Measurements from ENCODE around the gene MPST. TPM values are rescaled to one million over a fixed set of nuclear protein-coding genes. Genes with fewer than 3 reads are reported as not detected.

The MPST gene
- polyA plus RNA-seq, 1 donor = 42.7 TPM

DNA sequence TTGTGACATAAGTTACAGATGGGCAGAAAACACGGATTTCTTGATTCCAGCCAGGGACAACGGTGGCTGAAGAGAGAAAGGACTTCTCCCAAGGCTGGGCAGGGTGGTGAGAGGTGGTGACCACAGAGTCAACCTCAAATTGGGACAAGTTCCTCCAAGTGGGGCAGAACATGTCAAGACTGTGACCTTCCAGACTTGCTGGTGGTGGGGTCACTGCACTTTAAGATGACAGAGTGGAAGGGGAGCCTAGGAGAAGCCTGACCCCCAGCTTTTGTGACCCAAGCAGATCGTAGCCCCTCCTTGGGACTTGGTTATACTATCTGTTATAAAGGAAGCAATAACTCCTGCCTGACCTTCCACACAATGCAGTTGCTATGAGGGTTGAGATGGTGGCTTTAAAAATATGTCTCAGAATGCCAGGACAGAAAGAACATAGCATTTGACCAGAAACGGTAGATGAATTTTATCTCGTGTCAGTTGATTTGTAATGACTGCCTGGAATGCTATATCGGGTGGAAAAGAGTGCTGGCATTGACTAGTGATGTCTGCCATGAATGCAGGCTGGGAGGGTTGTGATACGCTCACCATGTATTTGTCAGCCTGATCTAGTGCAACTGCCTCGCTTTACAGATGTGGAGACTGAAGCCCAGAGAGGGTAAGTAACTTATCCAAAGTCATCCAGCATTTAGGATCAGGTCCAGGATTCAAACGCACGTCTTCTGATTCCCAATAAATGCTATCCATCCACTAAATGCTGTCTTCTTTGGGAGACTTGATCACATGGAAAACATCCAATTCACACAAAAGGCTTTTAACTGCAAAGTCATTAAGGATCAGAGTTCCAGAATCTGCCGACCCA, 18.6 kb upstream of the MPST start:
- DNase-seq (ENCODE audit: low read depth) = no peak

DNA sequence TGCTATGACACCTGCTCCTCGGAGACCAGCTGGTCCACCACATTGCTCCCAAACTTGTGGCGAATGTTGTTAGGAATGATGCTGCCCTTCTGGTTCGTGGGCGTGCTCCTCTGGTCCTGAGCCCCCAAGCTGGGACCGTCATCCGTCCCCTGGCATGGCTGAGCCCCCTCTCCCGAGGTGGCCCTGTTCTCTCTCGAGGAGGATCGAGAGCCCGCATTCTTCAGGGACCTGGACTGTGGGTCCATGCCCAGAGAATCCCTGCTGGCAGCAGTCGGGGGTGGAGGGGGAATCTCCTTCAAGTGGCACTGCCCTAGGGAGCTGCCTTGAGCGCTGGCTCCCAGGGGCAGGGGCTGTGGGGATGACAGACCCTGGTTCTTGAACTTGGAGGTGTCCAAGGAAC, 17.7 kb upstream of the MPST start:
- no peak for DNase-seq (ENCODE audit: low read depth)

DNA sequence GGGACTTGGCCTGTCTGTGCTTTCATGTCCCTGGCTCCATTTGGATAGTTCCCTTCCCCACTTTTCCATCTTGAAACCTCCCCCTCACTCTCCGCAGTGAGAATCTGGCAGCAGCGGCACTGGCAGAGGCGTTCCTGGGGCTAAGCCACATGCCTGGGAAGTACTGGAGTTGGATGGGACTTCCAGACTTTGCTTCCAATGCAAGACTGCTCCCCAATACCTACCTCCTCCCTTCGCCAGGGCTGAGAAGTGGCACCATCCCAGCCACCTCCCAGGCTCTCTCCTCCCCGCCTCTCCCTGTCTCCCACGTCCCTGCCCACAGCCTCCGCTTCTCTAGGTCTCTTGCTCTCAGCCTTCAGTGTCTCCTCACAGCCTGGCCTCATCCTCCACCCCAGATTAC, 16.9 kb upstream of the MPST start:
- no peak for DNase-seq (ENCODE audit: low read depth)

DNA sequence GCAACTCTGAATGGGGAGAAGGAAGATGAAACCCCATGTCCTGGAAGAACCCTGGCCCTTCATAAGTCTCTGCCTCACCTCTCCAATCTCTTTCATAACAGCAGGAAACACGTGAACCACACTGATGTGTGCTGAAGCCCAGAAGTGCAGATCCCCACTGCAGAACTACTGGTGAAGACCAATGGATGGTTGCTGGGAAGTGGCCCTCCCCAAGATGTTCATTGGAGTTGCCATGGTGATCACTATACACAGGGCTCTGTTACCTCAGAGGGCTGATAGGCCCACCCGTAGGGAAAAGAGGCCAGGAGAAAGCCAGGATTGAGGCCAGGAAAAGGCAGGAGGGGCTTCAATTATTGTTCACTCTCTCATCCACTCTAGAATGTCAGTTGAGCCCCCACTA, 11.9 kb upstream of the MPST start:
- no peak for DNase-seq (ENCODE audit: low read depth)

DNA sequence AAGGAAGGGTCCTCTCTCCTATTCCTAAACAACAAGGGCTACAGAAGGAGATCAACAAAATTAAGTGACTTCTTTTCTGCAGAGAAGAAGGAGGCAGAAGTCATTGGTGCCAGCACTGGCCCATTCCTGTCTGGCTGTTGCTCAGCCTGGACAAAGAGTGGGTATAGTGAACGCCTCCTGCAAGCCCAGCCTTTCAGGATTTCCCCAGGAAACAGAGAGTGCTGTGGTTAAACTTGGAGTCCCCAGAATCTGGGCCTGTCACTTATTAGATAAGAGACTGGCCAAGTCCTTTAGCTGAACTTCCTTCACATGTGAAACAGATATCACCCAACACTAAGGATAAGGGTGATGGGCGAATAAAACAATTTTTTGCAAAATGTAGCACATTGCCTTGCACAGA, 11.2 kb upstream of the MPST start:
- no peak for DNase-seq (ENCODE audit: low read depth)

DNA sequence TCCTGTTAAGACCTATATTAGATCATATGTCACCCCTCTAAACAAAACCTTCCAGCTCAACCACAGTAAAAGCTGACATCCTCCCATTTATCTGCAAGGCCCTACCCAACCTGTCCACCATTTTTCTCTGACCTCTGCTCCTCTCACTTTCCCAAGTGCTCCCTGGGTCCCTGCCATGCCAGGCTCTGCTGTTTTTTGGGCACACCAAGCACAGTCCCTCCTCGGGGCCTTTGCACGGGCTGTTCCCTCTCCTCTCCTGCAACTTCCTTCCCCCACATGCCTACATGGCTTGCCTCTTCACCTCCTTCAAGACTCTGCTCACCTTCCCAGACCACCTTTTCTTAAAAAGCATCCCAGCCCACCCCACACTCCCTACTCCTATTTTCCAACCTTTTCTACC, 10.1 kb upstream of the MPST start:
- DNase-seq (ENCODE audit: low read depth) = no peak

DNA sequence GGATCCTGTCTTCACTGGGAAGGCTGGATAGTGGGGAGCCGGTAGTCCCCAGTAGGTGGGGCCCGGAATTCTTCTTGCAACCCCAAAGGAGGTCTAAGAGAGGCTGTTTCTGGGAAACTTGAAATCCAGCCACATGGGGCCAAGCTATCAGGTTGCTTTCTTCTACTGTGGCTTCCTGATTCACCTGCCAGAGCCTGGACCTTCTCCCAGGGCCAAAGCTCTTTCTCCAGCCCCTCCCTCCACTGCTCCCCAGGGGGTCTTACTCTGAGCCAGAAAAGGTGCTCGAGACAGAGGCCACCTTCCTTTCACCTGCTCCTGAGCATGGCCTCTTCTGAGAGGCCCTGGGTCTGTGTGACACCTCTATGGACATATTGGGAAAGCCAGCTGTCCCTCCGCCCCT, 9.4 kb upstream of the MPST start:
- DNase-seq (ENCODE audit: low read depth) = no peak

DNA sequence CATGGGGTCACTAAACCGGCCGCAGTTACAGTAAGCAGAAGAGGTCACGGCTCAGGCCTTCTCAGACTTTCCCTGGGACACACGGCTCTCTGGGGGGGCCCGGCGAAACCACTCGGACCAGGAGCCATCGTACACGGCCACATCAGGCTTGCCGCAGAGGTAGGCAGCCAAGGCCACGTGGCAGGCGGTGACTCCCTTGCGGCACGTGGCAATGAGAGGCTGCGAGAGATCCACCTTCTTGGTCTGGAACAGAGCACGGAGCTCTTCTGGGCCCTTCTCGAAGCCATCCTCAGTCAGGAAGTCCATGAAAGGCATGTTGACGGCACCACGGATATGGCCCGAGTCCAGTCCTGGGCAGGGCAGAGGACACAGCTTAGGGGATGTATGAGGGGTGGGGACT, 8.6 kb upstream of the MPST start:
- no peak for DNase-seq (ENCODE audit: low read depth)

DNA sequence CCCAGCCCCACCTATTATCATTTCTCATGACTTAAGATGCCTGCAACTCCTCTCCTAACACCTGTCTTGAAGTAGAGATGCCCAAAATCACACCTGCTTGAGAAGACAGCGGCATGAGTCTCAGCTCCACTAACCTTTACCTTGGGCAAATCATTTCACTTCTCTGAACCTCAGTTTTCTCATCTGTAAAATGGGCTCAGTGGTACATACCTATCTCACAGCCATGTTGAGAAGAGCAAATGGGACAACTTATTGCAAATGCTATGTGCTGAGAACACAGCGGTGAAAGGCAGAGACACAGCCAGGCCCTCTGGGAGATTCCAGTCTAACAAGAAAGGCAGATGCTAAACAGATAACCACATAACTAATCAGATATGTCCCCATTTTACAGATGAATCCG, 8.1 kb upstream of the MPST start:
- DNase-seq (ENCODE audit: low read depth) = no peak

DNA sequence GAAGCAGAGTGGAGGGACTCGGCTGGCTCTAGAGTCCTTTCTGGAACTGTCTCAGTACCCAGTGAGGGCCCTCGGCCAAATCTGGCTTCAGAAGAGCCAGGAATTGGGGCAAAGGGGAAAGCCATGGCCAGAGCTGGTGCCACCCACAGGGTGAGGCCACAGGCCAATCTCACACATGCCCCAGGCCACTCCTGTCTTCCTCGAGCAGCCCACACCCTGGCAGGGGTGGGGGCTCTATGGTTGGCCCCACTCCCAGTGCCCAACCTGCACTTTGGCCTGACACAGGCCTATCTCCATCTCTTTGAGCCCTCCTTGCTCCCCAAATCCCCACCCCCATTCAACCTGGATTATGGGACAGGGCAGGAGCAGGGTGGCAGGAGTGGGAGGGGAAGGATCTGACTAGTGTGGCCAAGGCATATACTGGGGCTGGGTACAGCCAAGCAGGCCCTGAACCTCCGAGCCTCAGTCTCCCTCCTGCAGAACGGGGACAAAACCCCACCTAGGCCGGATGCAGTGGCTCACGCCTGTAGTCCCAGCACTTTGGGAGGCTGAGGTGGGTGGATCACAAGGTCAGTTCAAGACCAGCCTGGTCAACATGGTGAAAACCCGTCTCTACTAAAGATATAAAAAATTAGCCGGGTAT, 7.2 kb upstream of the MPST start:
- no peak for DNase-seq (ENCODE audit: low read depth)

DNA sequence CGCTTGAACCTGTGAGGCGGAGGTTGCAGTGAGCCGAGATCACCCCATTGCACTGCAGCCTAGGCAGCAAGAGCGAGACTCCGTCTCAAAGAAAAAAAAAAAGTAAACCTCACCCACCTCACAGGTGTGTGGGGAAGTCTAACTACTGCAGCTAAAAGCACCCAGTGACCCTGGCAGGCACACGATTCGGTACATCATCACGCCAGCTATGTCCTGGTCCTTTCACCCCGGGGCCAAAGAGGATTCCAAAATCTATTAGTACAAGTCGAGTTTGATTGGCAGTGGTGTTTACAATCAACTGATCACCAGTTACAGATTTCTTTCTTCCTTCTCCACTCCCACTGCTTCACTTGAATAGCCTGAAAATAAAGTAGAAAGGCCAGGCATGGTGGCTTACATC, 6.6 kb upstream of the MPST start:
- DNase-seq (ENCODE audit: low read depth) = no peak

DNA sequence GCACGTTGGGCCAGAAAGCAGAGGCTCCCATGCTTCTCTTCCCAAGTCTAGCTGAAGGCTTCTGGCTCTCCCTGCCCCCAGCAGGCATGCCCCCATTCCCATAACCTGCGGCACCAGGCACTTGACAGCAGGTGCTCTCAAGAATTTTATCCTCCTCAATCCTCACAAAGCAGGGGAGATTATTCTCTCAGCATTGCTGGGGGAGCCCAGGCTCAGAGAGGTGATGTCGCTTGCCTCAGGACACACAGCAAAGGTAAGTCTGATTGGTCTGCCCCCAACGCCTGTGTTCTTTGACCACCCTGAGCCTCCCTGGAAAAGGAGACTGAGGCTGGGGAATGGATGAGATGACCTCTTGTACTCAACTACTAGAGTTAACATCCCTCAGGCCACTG, 5.1 kb upstream of the MPST start:
- DNase-seq (ENCODE audit: low read depth) = no peak

DNA sequence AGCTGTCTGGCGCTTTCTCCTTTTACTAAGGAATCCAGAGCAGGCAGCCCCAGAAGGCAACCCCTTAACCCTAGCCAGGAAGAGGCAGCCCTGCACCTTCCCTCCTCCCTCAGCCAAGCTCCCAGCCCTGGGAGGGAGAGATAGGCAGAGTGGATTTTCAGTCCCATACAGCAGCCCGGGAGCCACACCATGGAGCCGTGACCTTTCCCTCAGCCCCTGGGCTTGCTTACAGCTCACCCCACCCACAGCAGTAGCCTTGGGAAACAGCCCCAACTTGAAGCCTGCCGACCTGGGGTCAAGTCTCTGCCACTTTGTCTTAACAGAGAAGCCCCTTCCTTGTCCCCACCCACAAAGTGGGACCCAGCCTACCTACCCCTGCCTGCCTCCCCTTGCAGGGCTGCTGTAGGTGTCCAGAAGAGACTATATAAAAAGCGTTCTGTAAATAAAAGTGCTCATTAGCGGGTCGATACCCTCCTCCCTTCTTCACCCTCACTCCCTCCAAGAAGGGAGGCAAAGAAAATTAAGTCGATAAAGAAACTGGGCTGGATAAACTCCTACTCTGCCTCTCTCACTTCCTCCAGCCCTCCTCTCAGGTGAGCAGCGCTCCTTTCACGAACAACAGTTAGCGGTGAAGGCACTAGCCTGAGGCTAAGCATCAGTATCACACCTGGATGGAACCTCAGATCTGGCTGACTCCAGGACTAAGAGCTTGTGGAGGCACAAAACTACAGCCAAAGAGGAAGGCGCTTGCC, 4.5 kb upstream of the MPST start:
- DNase-seq (ENCODE audit: low read depth) = no peak

DNA sequence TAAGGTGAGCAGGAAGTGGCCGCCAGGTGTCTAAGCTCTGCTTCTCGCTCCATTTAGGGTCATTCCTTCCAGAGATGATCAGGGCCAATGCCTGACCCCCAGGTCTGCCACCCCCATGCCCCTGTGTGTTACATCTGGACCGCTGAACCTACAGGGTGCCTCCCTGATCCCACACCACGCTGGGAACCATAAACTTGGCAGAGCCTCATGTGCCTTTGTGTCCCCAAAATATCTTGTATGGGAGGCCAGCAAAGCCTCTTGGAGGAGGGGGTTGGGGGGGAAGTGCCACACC, 4.0 kb upstream of the MPST start:
- DNase-seq (ENCODE audit: low read depth) = no peak

DNA sequence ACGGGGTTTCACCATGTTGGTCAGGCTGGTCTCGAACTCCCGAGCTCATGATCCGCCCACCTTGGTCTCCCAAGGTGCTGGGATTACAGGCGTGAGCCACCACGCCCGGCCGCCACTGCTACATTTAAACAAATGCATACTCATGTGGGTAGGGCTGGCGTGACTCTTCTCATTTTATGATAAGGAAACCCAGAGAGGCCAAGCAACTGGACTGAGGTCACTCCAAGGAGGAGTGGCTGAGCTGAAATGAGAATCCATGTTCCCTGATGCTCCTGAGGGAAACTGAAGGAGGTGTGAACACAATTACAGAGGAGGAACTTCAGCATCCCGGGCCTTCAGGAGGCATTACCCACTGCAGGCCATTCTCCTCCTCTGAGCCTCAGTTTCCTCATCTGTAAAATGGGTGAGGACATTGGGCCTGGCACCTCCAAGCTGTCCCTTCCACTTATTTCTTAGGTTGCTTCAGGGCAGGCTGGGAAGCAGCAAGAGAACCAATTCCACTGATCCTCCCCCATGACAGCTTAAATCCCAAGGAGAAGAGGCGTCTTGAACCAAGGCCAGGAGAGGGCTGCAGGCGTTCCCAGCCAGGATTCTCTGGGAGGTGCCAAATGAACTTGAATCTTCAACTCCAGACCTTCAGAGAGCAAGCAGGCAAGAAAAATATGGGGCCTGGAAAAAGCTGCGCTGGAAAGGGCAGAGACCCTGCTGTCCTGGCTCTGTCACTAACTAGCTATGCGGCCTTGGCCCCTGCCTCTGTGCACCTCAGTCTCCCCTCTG, 3.2 kb upstream of the MPST start:
- no peak for DNase-seq (ENCODE audit: low read depth)

DNA sequence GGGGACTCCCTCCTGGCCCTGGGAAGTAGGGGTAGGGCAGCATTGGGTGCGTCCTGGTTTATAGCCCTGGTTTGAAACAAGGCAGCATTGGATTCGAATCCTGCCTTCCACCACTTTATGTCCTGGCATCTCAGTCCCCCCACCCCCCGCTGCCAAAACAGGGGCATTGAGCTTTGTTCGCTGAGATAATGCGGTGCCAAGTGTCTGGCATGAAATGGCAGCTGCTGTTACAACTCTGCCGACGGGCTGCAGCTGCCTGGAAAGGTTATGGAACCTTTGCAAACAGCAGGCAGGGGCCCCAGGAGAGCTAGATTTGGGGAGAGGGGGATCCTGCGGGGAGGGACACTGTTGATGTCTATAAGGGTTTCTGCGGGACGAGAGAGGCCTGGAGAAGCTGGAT, 2.2 kb upstream of the MPST start:
- DNase-seq (ENCODE audit: low read depth) = no peak

DNA sequence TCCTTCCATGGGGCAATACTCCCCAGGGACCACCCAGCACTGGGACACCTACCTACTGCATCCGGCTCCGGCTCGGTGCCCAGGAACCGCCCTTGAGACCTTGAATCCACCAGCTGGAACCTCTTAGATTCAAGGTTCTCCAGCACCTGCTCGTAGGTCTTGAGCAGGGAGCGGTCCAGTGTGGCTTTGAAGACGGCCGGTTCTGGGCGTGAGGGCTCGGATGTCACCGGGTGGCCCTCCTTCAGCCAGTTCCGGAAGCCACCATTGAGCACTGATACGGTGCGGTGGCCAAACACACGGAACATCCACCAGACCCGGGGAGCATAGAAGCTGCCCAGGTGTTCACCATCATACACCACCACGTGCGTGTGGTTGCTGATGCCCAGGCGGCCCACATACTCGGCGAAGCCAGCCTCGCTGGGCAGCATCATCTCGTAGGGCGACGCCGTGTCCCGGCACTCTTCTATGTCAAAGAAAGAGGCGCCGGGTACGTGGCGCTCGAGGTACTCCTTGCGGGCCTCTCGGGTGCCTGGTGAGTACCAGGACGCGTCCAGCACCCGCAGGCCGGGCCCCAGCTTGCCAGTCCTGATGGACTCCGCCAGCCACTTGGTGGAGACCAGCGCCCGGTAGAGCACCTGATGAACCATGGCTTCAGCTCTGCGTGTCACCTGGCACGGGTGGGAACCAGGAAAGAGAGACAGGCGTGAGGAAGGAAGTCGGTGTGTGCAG, 1.3 kb upstream of the MPST start:
- DNase-seq (ENCODE audit: low read depth) = no peak

DNA sequence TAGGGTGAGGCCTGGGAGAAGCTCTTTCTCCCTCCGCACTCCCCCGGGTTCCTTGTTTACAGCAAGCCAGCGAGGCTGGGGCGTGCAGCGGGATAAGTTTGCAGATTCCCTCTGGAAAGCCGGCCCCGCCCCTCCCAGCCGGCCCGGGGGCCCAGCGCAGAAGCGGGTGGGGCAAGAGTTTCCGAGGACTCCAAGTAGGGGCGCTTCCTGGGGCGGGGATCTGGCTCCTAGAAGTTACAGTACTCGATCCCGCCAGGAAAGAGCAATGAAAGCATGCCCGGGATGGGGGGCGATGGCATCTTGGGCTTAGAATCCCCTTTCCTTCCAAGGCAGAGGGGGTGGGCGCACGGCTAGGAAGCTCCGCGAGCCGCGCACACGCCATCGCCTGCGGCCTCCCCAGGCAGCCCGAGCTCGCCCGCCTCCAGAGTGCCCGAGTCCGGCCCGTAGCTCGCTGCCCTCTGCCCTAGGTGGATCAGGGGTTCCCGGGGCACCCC, 680 bp upstream of the MPST start:
- DNase-seq (ENCODE audit: low read depth) = no peak

DNA sequence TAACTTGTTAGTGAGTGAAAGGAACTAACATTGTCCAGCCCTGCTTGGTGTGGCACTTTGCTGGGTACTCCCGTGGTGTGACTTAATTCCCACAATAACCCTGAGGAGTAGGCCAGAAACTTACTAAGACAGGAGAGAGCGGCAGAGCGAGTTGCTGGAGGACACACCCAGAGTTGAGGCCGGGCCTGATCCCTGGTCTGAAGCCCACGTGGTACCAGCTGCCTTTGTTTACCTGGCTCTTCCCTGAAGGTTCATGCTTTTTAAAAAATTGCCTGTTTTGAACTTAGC, 594 bp downstream of the MPST start:
- no peak for DNase-seq (ENCODE audit: low read depth)

DNA sequence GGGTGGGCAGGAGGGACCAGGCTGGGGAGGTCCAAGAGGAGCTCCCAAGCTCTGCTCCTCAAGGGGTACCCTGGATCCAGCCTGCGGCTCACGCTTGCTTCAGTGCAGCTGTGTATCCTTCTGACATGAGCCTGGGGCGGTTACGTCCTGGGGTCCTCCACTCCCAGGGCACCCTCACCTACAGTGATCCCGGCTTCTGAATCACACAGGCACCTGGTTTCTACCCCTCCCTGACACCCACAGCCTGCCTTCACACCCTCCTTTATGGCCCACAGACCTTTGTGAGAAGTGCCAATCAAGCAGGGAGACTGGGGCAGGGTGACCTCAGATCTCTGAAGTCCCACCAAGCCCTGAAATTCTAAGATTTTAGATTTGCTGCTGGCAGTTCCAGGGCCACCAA, 1.5 kb downstream of the MPST start:
- no peak for DNase-seq (ENCODE audit: low read depth)

DNA sequence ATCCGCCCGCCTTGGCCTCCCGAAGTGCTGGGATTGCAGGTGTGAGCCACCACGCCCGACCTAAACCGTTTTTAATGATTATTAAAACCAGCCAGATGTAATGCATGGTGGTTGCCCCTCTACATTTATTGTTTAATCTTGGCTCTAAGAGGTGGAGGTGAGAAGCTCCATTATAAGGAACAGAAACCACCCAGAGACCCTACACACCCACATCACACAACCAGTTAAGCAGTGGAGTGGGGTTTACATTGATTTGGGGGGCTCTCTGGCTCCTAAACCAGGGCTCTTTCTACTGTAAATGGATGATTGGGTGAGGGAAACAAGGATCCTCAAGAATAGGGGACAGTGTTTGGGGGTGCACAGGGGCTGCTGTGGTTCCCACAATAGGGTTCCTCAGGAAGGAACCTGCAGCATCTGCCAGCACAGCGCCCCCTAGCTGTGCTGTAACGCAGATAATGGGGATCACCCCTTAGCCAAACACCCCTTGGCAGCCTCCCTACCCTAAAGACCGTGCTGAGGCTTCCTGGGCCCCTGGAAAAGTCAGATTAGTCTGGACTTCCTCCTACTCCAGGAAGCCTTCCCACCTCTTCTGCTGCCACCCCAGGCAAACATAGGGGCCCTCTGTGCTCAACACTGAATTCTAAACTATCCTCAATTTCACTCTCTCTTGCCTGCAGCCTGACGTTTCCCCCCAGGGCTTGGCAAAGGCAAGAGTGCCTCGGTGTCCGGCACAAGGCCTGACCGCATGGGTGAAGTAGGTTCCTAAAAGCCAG, 2.4 kb downstream of the MPST start:
- DNase-seq (ENCODE audit: low read depth) = no peak
